IPS-18a (cell line): Measurements from ENCODE around the gene RHBDL2.

ENCODE experiments used
- H3K27ac ChIP-seq: one replicate; pipeline ENCODE4 v1.5.1; 2013; ENCODE audit warnings: low read length
- H3K27me3 ChIP-seq: one replicate; pipeline ENCODE4 v1.6.1; 2013; ENCODE audit warnings: mild to moderate bottlenecking, low read length; ENCODE audit not compliant: control insufficient read depth, insufficient read depth
- H3K36me3 ChIP-seq: one replicate; pipeline ENCODE4 v1.6.1; 2013; ENCODE audit warnings: low read depth, low read length; ENCODE audit not compliant: control insufficient read depth
- H3K4me1 ChIP-seq: one replicate; pipeline ENCODE4 v1.6.1; 2013; ENCODE audit warnings: low read depth, low read length; ENCODE audit not compliant: control insufficient read depth
- H3K4me3 ChIP-seq: one replicate; pipeline ENCODE4 v1.5.1; 2013; ENCODE audit warnings: low read length
- H3K9ac ChIP-seq: one replicate; pipeline ENCODE4 v1.6.1; 2013; ENCODE audit warnings: mild to moderate bottlenecking, low read length, moderate library complexity
- H3K9me3 ChIP-seq: one replicate; pipeline ENCODE4 v1.6.1; 2013; ENCODE audit warnings: low read depth, low read length; ENCODE audit not compliant: control insufficient read depth

RHBDL2 gene

GRCh38 chr1:38899560-38899959 lies 42.1 kb downstream of the RHBDL2 start:
- H3K4me3 ChIP-seq, result no peak overlapping the region
- H3K27me3 ChIP-seq, result no peaks in the 10 kb centered on the region
- H3K9ac ChIP-seq, result no peak overlapping the region
- H3K9me3 ChIP-seq, result no peaks in the 10 kb centered on the region
- no peak overlapping the region for H3K27ac ChIP-seq
- no peaks in the 10 kb centered on the region for H3K36me3 ChIP-seq
- no peaks in the 10 kb centered on the region for H3K4me1 ChIP-seq

GRCh38 chr1:38898653-38899230 lies 42.9 kb downstream of the RHBDL2 start:
- Histone ChIP-seq H3K4me3 (no peak overlapping the region), H3K36me3 (no peaks in the 10 kb centered on the region), H3K27ac (no peak overlapping the region), H3K27me3 (no peaks in the 10 kb centered on the region), H3K4me1 (no peaks in the 10 kb centered on the region), H3K9ac (no peak overlapping the region), H3K9me3 (no peaks in the 10 kb centered on the region)

GRCh38 chr1:38896169-38896568 lies 45.5 kb downstream of the RHBDL2 start:
- Histone ChIP-seq H3K9me3 (no peaks in the 10 kb centered on the region), H3K27me3 (no peaks in the 10 kb centered on the region), H3K4me3 (no peak overlapping the region), H3K27ac (no peak overlapping the region), H3K9ac (no peak overlapping the region), H3K36me3 (no peaks in the 10 kb centered on the region), H3K4me1 (no peaks in the 10 kb centered on the region)

- no peak overlapping the region for H3K9ac ChIP-seq
- no peaks in the 10 kb centered on the region for H3K36me3 ChIP-seq
- no peaks in the 10 kb centered on the region for H3K27me3 ChIP-seq
- H3K4me1 ChIP-seq, result no peaks in the 10 kb centered on the region
- H3K9me3 ChIP-seq, result no peaks in the 10 kb centered on the region
- no peak overlapping the region for H3K4me3 ChIP-seq
- H3K27ac ChIP-seq, result no peak overlapping the region
These were observed 48.7 kb downstream of the RHBDL2 start for GRCh38 chr1:38892976-38893375.

- H3K9ac ChIP-seq, result no peak overlapping the region
- H3K4me1 ChIP-seq, result no peaks in the 10 kb centered on the region
- H3K4me3 ChIP-seq, result no peak overlapping the region
- no peaks in the 10 kb centered on the region for H3K9me3 ChIP-seq
- no peaks in the 10 kb centered on the region for H3K27me3 ChIP-seq
- H3K27ac ChIP-seq, result no peak overlapping the region
- H3K36me3 ChIP-seq, result no peaks in the 10 kb centered on the region
These were observed 49.9 kb downstream of the RHBDL2 start for GRCh38 chr1:38891753-38892152.

DNA sequence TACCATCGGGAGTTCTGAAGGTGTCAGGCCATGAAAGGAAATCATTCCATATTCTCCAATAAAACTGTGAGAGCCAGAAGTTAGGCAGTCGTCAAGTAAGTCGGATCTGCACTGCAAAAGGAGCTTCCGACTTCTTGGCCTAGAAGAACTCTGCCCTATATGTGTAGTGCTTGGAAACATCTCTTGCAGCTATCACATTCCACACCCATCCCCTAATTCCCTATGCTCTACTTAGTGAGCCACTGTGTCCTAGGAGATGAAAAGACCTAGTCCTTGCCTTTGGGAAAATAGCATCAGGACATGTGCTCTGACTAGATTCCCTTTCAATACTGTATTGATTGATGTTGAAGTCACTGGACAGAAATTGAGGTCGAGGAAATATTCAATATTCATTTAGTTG lies 52.0 kb downstream of the RHBDL2 start:
- Histone ChIP-seq H3K9ac (no peak overlapping the region), H3K27me3 (no peaks in the 10 kb centered on the region), H3K27ac (no peak overlapping the region), H3K36me3 (no peaks in the 10 kb centered on the region), H3K4me1 (no peaks in the 10 kb centered on the region), H3K9me3 (no peaks in the 10 kb centered on the region), H3K4me3 (no peak overlapping the region)

- no peak overlapping the region for H3K9ac ChIP-seq
- no peaks in the 10 kb centered on the region for H3K27me3 ChIP-seq
- H3K9me3 ChIP-seq, result no peaks in the 10 kb centered on the region
- H3K4me3 ChIP-seq, result no peak overlapping the region
- H3K36me3 ChIP-seq, result no peaks in the 10 kb centered on the region
- no peaks in the 10 kb centered on the region for H3K4me1 ChIP-seq
- no peak overlapping the region for H3K27ac ChIP-seq
These were observed 53.0 kb downstream of the RHBDL2 start for GRCh38 chr1:38888423-38889333.

DNA sequence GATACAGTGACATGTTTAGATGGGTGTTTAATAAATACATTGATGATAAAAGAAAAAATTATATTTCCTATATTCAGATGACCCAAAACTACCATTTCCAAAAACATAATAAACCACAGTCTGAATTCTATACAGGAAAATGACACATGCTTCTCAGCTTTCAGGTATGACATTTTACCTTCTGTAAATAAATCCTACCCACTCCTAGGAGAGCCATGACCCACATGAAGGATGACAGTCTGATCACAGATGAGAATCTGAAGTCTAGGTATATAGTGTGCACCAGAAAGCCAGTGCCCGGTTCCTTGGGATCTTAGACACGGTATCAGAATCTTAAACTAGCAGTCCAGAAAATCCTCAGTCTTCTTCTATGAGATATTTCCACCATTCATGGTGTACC lies 56.5 kb downstream of the RHBDL2 start:
- Histone ChIP-seq H3K27me3 (no peaks in the 10 kb centered on the region), H3K4me3 (no peak overlapping the region), H3K9ac (no peak overlapping the region), H3K4me1 (no peaks in the 10 kb centered on the region), H3K9me3 (no peaks in the 10 kb centered on the region), H3K36me3 (no peaks in the 10 kb centered on the region), H3K27ac (no peak overlapping the region)

DNA sequence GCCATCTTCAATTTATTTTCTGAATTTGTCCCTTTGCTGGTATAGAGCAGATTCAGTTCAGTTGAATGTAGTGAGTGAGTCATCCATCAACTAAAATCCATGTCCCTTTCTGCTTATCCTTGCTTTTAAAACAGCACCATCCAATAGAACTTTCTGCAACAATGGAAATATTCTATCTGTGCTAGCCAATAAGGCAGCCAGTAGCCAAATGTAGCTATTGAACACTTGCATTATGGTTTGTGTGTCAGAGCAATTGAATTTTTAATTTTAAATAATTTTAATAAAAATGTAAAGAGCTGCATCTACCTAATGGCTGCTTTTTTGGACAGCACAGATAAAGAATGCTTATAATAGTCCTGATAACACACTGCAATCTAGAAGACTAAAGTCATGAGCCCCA lies 60.1 kb downstream of the RHBDL2 start, which contains the start of gene GJA9:
Gene GJA9, minus strand, starts transcription at position 101 of the 400 bp plus-strand sequence. CDS start 5,489 bp downstream, outside the sequence.
- Histone ChIP-seq H3K4me3 (no peak within 1 kb of the TSS), H3K27me3 (no peaks in the 10 kb centered on the region), H3K36me3 (no peaks in the 10 kb centered on the region), H3K9ac (no peak within 1 kb of the TSS), H3K27ac (no peak within 1 kb of the TSS), H3K4me1 (no peaks in the 10 kb centered on the region), H3K9me3 (no peaks in the 10 kb centered on the region)

DNA sequence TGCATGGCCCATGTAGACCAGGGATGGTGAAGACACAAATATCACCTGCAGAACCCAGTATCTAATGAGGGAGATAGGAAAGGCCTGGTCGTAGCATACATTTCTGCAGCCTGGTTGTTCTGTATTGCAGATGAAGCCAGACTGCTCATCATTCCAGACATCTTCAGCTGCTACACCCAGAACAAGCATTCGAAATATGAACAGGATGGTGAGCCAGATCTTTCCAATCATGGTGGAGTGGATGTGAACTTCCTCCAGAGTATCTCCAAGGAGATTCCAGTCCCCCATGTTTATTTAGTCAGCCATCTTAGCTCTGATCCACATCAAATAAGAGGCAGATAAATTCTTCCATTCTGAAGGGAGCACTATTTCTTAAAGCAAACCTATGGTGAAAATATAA lies 65.8 kb downstream of the RHBDL2 start:
- Histone ChIP-seq H3K36me3 (no peaks in the 10 kb centered on the region), H3K4me3 (no peak overlapping the region), H3K4me1 (peaks cover 8% of the 10 kb centered on the region), H3K9me3 (no peaks in the 10 kb centered on the region), H3K27ac (no peak overlapping the region), H3K27me3 (no peaks in the 10 kb centered on the region), H3K9ac (no peak overlapping the region)

- Histone ChIP-seq H3K9me3 (no peaks in the 10 kb centered on the region), H3K4me3 (peak within 1 kb of the TSS; percentile 94), H3K9ac (peak within 1 kb of the TSS; percentile 58), H3K27me3 (no peaks in the 10 kb centered on the region), H3K27ac (no peak within 1 kb of the TSS), H3K4me1 (peaks cover 8% of the 10 kb centered on the region), H3K36me3 (no peaks in the 10 kb centered on the region)
These were observed 68.3 kb downstream of the RHBDL2 start, which contains the start of gene MYCBP for GRCh38 chr1:38873027-38873969. MYCBP (minus strand) TSS chr1:38873348; CDS start chr1:38873305, 43 bp downstream.
